ENCODE measurements around the gene TBX1.

TBX1 gene

GRCh38 chr22:19784384-19785175 is 24.0 kb downstream of the TBX1 start:
- no peak for DNase-seq (ENCODE audit: low read depth)
- H3K4me3 ChIP-seq (ENCODE audit: low read depth, low read length) = no peak overlapping the region
- TF ChIP-seq, protein P1, sequence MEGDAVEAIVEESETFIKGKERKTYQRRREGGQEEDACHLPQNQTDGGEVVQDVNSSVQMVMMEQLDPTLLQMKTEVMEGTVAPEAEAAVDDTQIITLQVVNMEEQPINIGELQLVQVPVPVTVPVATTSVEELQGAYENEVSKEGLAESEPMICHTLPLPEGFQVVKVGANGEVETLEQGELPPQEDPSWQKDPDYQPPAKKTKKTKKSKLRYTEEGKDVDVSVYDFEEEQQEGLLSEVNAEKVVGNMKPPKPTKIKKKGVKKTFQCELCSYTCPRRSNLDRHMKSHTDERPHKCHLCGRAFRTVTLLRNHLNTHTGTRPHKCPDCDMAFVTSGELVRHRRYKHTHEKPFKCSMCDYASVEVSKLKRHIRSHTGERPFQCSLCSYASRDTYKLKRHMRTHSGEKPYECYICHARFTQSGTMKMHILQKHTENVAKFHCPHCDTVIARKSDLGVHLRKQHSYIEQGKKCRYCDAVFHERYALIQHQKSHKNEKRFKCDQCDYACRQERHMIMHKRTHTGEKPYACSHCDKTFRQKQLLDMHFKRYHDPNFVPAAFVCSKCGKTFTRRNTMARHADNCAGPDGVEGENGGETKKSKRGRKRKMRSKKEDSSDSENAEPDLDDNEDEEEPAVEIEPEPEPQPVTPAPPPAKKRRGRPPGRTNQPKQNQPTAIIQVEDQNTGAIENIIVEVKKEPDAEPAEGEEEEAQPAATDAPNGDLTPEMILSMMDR (IDR thresholded peaks at IDR 0.05; ENCODE audit: low read depth, low read length, missing control alignments) = no peak
- in situ Hi-C loops (cut with HindIII; ENCODE audit: low sequenced_read_pairs) = no loop called here

- no peak for DNase-seq (ENCODE audit: low read depth)
- in situ Hi-C loops (cut with HindIII; ENCODE audit: low sequenced_read_pairs) = no loop called here
- H3K4me3 ChIP-seq (ENCODE audit: low read depth, low read length) = no peak overlapping the region
- TF ChIP-seq, protein P1 (IDR thresholded peaks at IDR 0.05; ENCODE audit: low read depth, low read length, missing control alignments) = no peak
These were observed 25.1 kb downstream of the TBX1 start for GRCh38 chr22:19785461-19786263.

DNA sequence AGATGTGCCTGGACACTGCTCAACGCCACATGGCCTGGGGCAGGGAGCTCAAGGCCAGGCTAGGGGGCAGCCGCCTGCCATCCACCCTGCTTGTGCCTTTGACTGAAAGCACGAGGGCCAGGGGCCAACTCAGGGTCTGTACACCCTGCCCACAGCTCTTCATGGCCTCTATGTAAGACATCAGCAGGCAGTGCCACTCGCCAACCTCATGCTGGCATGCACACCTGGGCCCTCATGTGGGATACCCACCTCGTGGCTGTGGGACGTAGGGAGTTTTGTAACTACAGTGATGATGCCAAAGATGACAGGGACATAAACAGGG is 25.6 kb downstream of the TBX1 start:
- TF ChIP-seq, protein P1 (IDR thresholded peaks at IDR 0.05; ENCODE audit: low read depth, low read length, missing control alignments) = no peak
- no peak overlapping the region for H3K4me3 ChIP-seq (ENCODE audit: low read depth, low read length)
- in situ Hi-C loops (cut with HindIII; ENCODE audit: low sequenced_read_pairs) = no loop called here

DNA sequence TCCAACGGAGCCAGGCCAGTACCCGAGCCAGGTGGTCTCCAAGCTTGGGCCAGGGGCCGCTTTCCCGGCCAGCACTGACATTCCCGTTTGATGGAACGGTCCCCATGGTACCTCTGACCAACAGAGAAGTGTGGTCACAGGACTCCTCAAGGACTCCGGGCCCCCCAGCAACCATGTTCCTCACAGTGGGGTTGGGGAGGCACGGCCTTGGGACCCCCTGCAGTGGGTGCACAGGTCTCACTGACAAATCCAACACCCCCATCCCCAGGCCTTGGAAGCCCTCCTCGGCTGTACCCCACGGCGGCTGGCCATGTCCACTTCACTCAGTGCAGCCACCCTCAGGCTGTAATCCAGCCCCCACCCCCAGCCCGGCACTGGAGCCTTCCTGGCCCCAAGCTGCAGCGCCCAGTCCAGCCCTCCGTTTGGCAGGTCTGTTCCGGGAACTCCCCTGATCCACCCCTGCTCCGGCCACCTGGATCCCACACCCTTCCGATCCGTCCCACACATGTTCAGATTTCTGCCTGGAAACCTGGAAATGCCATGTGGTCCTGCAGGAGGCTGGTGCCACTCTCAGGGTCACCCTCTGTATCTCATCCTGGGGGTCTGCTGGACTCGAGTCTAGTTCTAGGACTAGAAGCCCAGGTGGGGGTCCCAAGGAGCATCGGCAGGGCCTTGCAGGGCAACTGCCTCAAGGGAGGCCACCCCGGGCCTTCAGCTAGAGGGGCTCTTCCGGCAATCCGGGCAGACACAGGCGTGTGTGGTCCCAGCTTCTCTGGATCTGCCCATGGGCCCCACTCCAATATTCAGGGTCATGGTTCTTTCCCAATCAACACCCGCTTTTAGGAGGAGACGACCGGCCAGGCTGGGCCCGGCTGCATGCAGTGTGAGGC is 26.6 kb downstream of the TBX1 start:
- no peak for DNase-seq (ENCODE audit: low read depth)
- TF ChIP-seq, protein P1 (IDR thresholded peaks at IDR 0.05; ENCODE audit: low read depth, low read length, missing control alignments) = no peak
- no peak overlapping the region for H3K4me3 ChIP-seq (ENCODE audit: low read depth, low read length)
- in situ Hi-C loops (cut with HindIII; ENCODE audit: low sequenced_read_pairs) = no loop called here

More for the DNA sequence above, 25.6 kb downstream of the TBX1 start:
- no peak for DNase-seq (ENCODE audit: low read depth)

DNA sequence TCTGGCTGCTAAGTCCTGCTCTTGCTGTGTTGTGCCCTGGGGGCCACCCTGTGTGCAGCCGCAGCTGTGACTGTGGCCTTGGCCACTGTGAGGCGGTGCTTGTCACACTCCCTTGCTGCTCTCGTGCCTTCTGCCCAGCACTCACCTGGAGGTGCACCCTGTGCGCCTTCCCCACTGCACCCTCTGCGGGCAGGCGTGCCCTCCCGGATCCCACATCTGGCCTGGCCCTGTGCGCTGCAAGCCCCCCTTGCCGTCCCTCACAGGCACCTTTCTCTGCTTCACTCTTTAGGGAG is 27.2 kb downstream of the TBX1 start:
- no peak overlapping the region for H3K4me3 ChIP-seq (ENCODE audit: low read depth, low read length)
- in situ Hi-C loops (cut with HindIII; ENCODE audit: low sequenced_read_pairs) = no loop called here
- TF ChIP-seq, protein P1 (IDR thresholded peaks at IDR 0.05; ENCODE audit: low read depth, low read length, missing control alignments) = no peak
- no peak for DNase-seq (ENCODE audit: low read depth)

DNA sequence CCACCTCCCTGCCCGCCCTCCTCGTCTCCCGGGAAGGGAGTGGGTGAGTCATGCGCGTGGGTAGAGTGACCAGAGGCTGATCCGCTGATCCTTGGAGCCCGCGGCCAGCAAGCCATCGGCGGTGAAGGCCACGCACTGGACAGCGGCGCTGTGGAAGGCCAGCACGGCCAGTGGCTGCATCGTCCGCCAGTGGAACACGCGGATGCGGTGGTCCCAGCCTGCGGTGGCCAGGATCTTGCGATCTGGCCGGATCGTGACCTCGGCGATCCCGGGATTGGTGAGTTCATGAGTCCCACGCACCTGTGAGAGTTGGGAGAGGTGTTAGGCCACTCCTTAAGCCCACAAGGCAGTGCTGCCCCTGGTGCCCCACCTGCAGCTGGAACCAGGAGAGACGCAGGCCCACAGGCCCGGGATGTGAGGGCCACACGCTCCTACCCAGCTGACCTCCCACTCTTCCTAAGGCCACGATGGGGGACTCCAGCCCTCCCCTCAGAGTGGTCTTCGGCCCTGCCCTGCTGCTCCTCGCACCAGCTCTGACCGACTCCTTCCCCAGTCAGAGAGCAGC is 28.2 kb downstream of the TBX1 start:
- in situ Hi-C loops (cut with HindIII; ENCODE audit: low sequenced_read_pairs) = no loop called here
- no peak for DNase-seq (ENCODE audit: low read depth)
- no peak overlapping the region for H3K4me3 ChIP-seq (ENCODE audit: low read depth, low read length)
- TF ChIP-seq, protein P1 (IDR thresholded peaks at IDR 0.05; ENCODE audit: low read depth, low read length, missing control alignments) = no peak
